ENCODE results near the gene ZW10. TPM values are rescaled to one million over a fixed set of nuclear protein-coding genes. Genes with fewer than 3 reads are reported as not detected.

ZW10 gene
- total and polyA plus RNA-seq, 10 of the 15 experiments (the other 5 are each of a cell fraction or from before 2014, with no cell fraction given): 5.4 to 32.0 (median 17.3) TPM

Small RNA genes within 50 kb of the gene (small RNA-seq; reads per million reads assigned to genes)
- gene LRRC37A13P (not detected), gene RPS29P19 (not detected)

Other genes with a start within 250 kb of the ZW10 start
- gene TMPRSS5, start 67.4 kb downstream of the ZW10 start, total RNA-seq (2014; rRNA removed): 0.27 and 0.85 TPM in 2 replicates
- 0.14 and 0.36 TPM in 2 replicates for gene TMPRSS5, start 67.4 kb downstream of the ZW10 start, total RNA-seq (2014; rRNA removed; fragmentation: Illumina TruSeq; extraction: Trizol)
- 0.33 and 0.37 TPM in 2 replicates for gene TMPRSS5, start 67.4 kb downstream of the ZW10 start, total RNA-seq (2021)
- gene TMPRSS5, start 67.4 kb downstream of the ZW10 start, polyA plus RNA-seq (2011; rRNA removed): 0.09 and 0.18 TPM in 2 replicates
- 0.34 TPM in 1 of 2 replicates, not detected in the other for gene TMPRSS5, start 67.4 kb downstream of the ZW10 start, polyA plus RNA-seq (2014; fragmentation: Illumina TruSeq; extraction: Trizol)
- gene TMPRSS5, start 67.4 kb downstream of the ZW10 start, polyA plus RNA-seq (2014; fragmentation: Nextera tagmentation; extraction: Ambion mirVana): under 1 TPM in 1 of 2 experiments, not detected in 1; 0.05 TPM
- 0.41 and 0.83 TPM in 2 replicates for gene TMPRSS5, start 67.4 kb downstream of the ZW10 start, polyA plus RNA-seq (2014; rRNA removed)
- gene TMPRSS5, start 67.4 kb downstream of the ZW10 start, polyA plus RNA-seq (2016; fragmentation: Nextera tagmentation; extraction: Ambion mirVana): under 1 TPM in 1 of 2 experiments, not detected in 1; 0.27 TPM
- not detected in 2 replicates for gene CLDN25, start 6.1 kb upstream of the ZW10 start, total RNA-seq (2014; rRNA removed)
- not detected in 2 replicates for gene CLDN25, start 6.1 kb upstream of the ZW10 start, total RNA-seq (2014; rRNA removed; fragmentation: Illumina TruSeq; extraction: Trizol)
- not detected in 2 replicates for gene CLDN25, start 6.1 kb upstream of the ZW10 start, total RNA-seq (2021)
- gene CLDN25, start 6.1 kb upstream of the ZW10 start, polyA plus RNA-seq (2011; rRNA removed): not detected in 2 replicates
- not detected in 2 replicates for gene CLDN25, start 6.1 kb upstream of the ZW10 start, polyA plus RNA-seq (2014; fragmentation: Illumina TruSeq; extraction: Trizol)
- gene CLDN25, start 6.1 kb upstream of the ZW10 start, polyA plus RNA-seq (2014; fragmentation: Nextera tagmentation; extraction: Ambion mirVana): not detected
- not detected in 2 replicates for gene CLDN25, start 6.1 kb upstream of the ZW10 start, polyA plus RNA-seq (2014; rRNA removed)
- gene CLDN25, start 6.1 kb upstream of the ZW10 start, polyA plus RNA-seq (2016; fragmentation: Nextera tagmentation; extraction: Ambion mirVana): not detected
- 18.5 and 27.3 TPM in 2 replicates for gene USP28, start 101.9 kb upstream of the ZW10 start, total RNA-seq (2014; rRNA removed)
- 24.9 and 27.0 TPM in 2 replicates for gene USP28, start 101.9 kb upstream of the ZW10 start, total RNA-seq (2014; rRNA removed; fragmentation: Illumina TruSeq; extraction: Trizol)
- gene USP28, start 101.9 kb upstream of the ZW10 start, total RNA-seq (2021): 20.5 and 20.9 TPM in 2 replicates
- gene USP28, start 101.9 kb upstream of the ZW10 start, polyA plus RNA-seq (2011; rRNA removed): 57.2 and 60.4 TPM in 2 replicates
- 36.3 and 40.7 TPM in 2 replicates for gene USP28, start 101.9 kb upstream of the ZW10 start, polyA plus RNA-seq (2014; fragmentation: Illumina TruSeq; extraction: Trizol)
- 1 to 10 TPM; 2.8 to 4.0 TPM for gene USP28, start 101.9 kb upstream of the ZW10 start, polyA plus RNA-seq (2014; fragmentation: Nextera tagmentation; extraction: Ambion mirVana)
- gene USP28, start 101.9 kb upstream of the ZW10 start, polyA plus RNA-seq (2014; rRNA removed): 22.5 and 22.6 TPM in 2 replicates
- gene USP28, start 101.9 kb upstream of the ZW10 start, polyA plus RNA-seq (2016; fragmentation: Nextera tagmentation; extraction: Ambion mirVana): 10 to 100 TPM; 25.5 to 26.7 TPM
- gene HTR3B, start 131.1 kb upstream of the ZW10 start, total RNA-seq (2014; rRNA removed): not detected in 2 replicates
- gene HTR3B, start 131.1 kb upstream of the ZW10 start, total RNA-seq (2014; rRNA removed; fragmentation: Illumina TruSeq; extraction: Trizol): not detected in 2 replicates
- not detected in 2 replicates for gene HTR3B, start 131.1 kb upstream of the ZW10 start, total RNA-seq (2021)
- gene HTR3B, start 131.1 kb upstream of the ZW10 start, polyA plus RNA-seq (2011; rRNA removed): not detected in 2 replicates
- not detected in 2 replicates for gene HTR3B, start 131.1 kb upstream of the ZW10 start, polyA plus RNA-seq (2014; fragmentation: Illumina TruSeq; extraction: Trizol)
- not detected for gene HTR3B, start 131.1 kb upstream of the ZW10 start, polyA plus RNA-seq (2014; fragmentation: Nextera tagmentation; extraction: Ambion mirVana)
- gene HTR3B, start 131.1 kb upstream of the ZW10 start, polyA plus RNA-seq (2014; rRNA removed): not detected in 2 replicates
- not detected for gene HTR3B, start 131.1 kb upstream of the ZW10 start, polyA plus RNA-seq (2016; fragmentation: Nextera tagmentation; extraction: Ambion mirVana)
- not detected in 2 replicates for gene HTR3A, start 201.4 kb upstream of the ZW10 start, total RNA-seq (2014; rRNA removed)
- not detected in 2 replicates for gene HTR3A, start 201.4 kb upstream of the ZW10 start, total RNA-seq (2014; rRNA removed; fragmentation: Illumina TruSeq; extraction: Trizol)
- not detected in 2 replicates for gene HTR3A, start 201.4 kb upstream of the ZW10 start, total RNA-seq (2021)
- not detected in 2 replicates for gene HTR3A, start 201.4 kb upstream of the ZW10 start, polyA plus RNA-seq (2011; rRNA removed)
- not detected in 2 replicates for gene HTR3A, start 201.4 kb upstream of the ZW10 start, polyA plus RNA-seq (2014; fragmentation: Illumina TruSeq; extraction: Trizol)
- gene HTR3A, start 201.4 kb upstream of the ZW10 start, polyA plus RNA-seq (2014; fragmentation: Nextera tagmentation; extraction: Ambion mirVana): not detected
- gene HTR3A, start 201.4 kb upstream of the ZW10 start, polyA plus RNA-seq (2014; rRNA removed): not detected in 2 replicates
- not detected for gene HTR3A, start 201.4 kb upstream of the ZW10 start, polyA plus RNA-seq (2016; fragmentation: Nextera tagmentation; extraction: Ambion mirVana)

Data from GM12878 (cell line).